ENCODE measurements around the gene ACP6.

The ACP6 gene

GRCh38 chr1:147611586-147611985 is 58.7 kb downstream of the ACP6 start:
- no peak overlapping the region for H3K4me3 ChIP-seq (ENCODE audit: low read depth, low read length)
- TF ChIP-seq CTCF (IDR thresholded peaks at IDR 0.05; ENCODE audit: insufficient read depth, low read length, missing control alignments) = no peak
- POLR2A ChIA-PET = no interaction called here
- CTCF ChIA-PET = interaction anchor here (1.4 to 5.7 kb wide), 5 partner anchors 15 to 119 kb away, joined by 3 to 31 read pairs (median 5); no protein-coding TSS in a partner anchor
- no peak for DNase-seq (ENCODE audit: low read depth, low spot score)

DNA sequence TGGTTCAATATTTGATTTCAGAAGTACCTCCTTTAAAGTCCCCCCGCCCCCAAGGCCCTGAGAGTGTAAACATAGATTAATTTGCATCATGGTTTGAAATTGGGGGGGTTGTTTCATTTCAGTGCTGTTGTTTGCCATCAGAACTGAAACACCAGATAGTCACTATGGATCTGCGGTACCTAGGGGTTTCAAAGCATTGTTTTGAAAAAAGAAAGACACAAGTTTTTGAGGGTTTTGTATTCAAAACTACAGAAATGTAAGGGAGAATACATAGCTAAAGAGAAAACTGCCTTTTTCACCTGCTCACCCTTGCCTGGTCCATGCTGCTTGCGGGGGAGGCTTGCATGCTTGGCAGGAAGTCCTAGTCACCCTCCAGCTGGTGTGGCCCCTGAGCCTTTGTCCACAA is 59.3 kb downstream of the ACP6 start:
- no peak overlapping the region for H3K4me3 ChIP-seq (ENCODE audit: low read depth, low read length)
- no peak for TF ChIP-seq CTCF (IDR thresholded peaks at IDR 0.05; ENCODE audit: insufficient read depth, low read length, missing control alignments)
- no peak for DNase-seq (ENCODE audit: low read depth, low spot score)
- CTCF ChIA-PET = interaction anchor here (1.1 to 5.7 kb wide), 4 partner anchors 16 to 118 kb away, joined by 3 to 31 read pairs (median 5); no protein-coding TSS in a partner anchor
- POLR2A ChIA-PET = no interaction called here

GRCh38 chr1:147609358-147609757 is 61.0 kb downstream of the ACP6 start:
- TF ChIP-seq CTCF (IDR thresholded peaks at IDR 0.05; ENCODE audit: insufficient read depth, low read length, missing control alignments) = no peak

GRCh38 chr1:147608596-147608995 is 61.7 kb downstream of the ACP6 start:
- ChIA-PET CTCF (interaction anchor here (1.1 to 5.7 kb wide), 2 partner anchors 18 to 21 kb away, joined by 4 to 31 read pairs; no protein-coding TSS in a partner anchor), POLR2A (no interaction called here)
- no peak overlapping the region for H3K4me3 ChIP-seq (ENCODE audit: low read depth, low read length)
- no peak for DNase-seq (ENCODE audit: low read depth, low spot score)
- no peak for TF ChIP-seq CTCF (IDR thresholded peaks at IDR 0.05; ENCODE audit: insufficient read depth, low read length, missing control alignments)

More at GRCh38 chr1:147609358-147609757, 61.0 kb downstream of the ACP6 start:
- ChIA-PET POLR2A (no interaction called here), CTCF (interaction anchor here (0.8 to 5.7 kb wide), 4 partner anchors 18 to 113 kb away, joined by 3 to 31 read pairs (median 5); no protein-coding TSS in a partner anchor)
- H3K4me3 ChIP-seq (ENCODE audit: low read depth, low read length) = no peak overlapping the region
- DNase-seq (ENCODE audit: low read depth, low spot score) = no peak

- POLR2A ChIA-PET = no interaction called here
- no peak for TF ChIP-seq CTCF (IDR thresholded peaks at IDR 0.05; ENCODE audit: insufficient read depth, low read length, missing control alignments)
- CTCF ChIA-PET = interaction anchor here (0.8 to 2.1 kb wide), 4 partner anchors 21 to 344 kb away, joined by 3 to 13 read pairs (median 3); no protein-coding TSS in a partner anchor
- no peak overlapping the region for H3K4me3 ChIP-seq (ENCODE audit: low read depth, low read length)
- peak; percentile 42 for DNase-seq (ENCODE audit: low read depth, low spot score)
Measured at GRCh38 chr1:147605591-147605990, 64.7 kb downstream of the ACP6 start.

DNA sequence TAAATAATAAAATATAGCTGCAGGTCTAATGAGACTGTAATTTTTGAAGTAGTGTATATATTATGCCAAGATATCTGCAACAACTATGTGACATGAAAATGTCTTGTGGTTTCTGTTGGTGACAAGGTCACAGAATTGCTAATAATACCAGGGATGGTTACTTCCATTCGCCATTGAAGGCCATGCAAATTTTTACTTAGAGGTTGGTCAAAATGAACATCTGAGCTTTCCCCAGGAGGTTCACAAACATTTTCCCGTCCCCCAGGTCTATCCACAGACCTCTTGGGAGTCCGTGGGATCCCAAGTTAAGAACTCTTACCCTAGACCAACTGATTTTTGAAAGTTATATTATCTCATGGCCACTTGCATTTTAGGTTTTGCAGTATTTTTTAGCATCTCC is 66.3 kb downstream of the ACP6 start:
- no peak for TF ChIP-seq CTCF (IDR thresholded peaks at IDR 0.05; ENCODE audit: insufficient read depth, low read length, missing control alignments)
- no peak for DNase-seq (ENCODE audit: low read depth, low spot score)
- no peak overlapping the region for H3K4me3 ChIP-seq (ENCODE audit: low read depth, low read length)
- CTCF ChIA-PET = interaction anchor here (1.9 kb wide), 1 partner anchor 23 kb away, joined by 9 read pairs; no protein-coding TSS in a partner anchor
- POLR2A ChIA-PET = no interaction called here

All from AG04449 (cell line).